ENCODE results near the gene FMN2. TPM values are rescaled to one million over a fixed set of nuclear protein-coding genes. Genes with fewer than 3 reads are reported as not detected.

FMN2 gene
- total RNA-seq, 2 experiments from 2014 or later, result not detected

DNA sequence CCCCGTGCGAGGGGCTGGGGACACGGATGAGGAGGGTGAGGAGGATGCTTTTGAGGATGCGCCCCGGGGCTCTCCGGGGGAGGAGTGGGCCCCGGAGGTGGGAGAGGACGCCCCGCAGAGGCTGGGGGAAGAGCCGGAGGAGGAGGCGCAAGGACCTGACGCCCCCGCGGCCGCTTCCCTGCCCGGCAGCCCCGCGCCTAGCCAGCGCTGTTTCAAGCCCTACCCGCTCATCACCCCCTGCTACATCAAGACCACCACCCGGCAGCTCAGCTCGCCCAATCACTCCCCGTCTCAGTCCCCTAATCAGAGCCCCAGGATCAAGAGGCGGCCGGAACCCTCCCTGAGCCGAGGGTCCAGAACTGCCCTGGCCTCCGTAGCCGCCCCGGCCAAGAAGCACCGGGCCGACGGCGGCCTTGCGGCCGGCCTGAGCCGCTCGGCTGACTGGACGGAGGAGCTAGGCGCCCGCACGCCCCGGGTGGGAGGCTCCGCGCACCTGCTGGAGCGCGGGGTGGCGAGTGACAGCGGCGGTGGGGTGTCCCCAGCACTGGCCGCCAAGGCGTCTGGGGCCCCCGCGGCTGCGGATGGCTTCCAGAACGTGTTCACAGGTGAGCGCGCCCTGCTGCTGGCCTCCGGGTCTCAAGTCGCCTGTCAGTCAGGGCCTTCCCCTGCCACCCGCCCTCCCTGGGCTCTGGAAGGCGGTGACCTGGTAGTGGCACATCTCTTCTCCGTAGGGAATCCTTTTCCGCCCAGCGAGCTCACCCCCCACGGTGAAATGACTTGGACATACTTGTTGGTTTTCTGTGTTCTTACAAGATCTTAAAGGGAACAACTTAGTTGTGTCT is 1.7 kb downstream of the FMN2 start:
- H3K4me3 ChIP-seq (ENCODE audit: low read length), result no peak overlapping the region
- no peaks in the 10 kb centered on the region for H3K4me1 Mint-ChIP-seq (ENCODE audit: low read depth)
- H3K27me3 ChIP-seq (ENCODE audit: control insufficient read depth in 1 of 2, insufficient read depth in 2 of 2, low read length in 2 of 2), result peaks cover 25 to 48% of the 10 kb centered on the region in 2 experiments
- DNase-seq (no peak), ATAC-seq (ENCODE audit: poor library complexity) (no peak)
- no peaks in the 10 kb centered on the region for H3K36me3 ChIP-seq (ENCODE audit: insufficient read depth, low read length)
- no peaks in the 10 kb centered on the region for H3K36me3 Mint-ChIP-seq (ENCODE audit: low read depth)
- intact Hi-C loops (cut with DNase I, micrococcal nuclease), result no loop called here
- no peak overlapping the region for H3K27ac ChIP-seq (ENCODE audit: low read depth in 1 of 2, low read length in 2 of 2)
- peaks cover 0 to 16% of the 10 kb centered on the region in 2 experiments for H3K9me3 ChIP-seq (ENCODE audit: control insufficient read depth in 1 of 2, insufficient read depth in 1 of 2, low read length in 2 of 2)
- peaks cover 51% of the 10 kb centered on the region for H3K27me3 Mint-ChIP-seq
- no peak overlapping the region for H3K27ac Mint-ChIP-seq
- TF ChIP-seq, protein P1, sequence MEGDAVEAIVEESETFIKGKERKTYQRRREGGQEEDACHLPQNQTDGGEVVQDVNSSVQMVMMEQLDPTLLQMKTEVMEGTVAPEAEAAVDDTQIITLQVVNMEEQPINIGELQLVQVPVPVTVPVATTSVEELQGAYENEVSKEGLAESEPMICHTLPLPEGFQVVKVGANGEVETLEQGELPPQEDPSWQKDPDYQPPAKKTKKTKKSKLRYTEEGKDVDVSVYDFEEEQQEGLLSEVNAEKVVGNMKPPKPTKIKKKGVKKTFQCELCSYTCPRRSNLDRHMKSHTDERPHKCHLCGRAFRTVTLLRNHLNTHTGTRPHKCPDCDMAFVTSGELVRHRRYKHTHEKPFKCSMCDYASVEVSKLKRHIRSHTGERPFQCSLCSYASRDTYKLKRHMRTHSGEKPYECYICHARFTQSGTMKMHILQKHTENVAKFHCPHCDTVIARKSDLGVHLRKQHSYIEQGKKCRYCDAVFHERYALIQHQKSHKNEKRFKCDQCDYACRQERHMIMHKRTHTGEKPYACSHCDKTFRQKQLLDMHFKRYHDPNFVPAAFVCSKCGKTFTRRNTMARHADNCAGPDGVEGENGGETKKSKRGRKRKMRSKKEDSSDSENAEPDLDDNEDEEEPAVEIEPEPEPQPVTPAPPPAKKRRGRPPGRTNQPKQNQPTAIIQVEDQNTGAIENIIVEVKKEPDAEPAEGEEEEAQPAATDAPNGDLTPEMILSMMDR (IDR thresholded peaks at IDR 0.05), result no peak
- no peaks in the 10 kb centered on the region for H3K9me3 Mint-ChIP-seq
- ChIA-PET POLR2A (no interaction called here), CTCF (no interaction called here)
- H3K4me3 Mint-ChIP-seq, result no peak overlapping the region
- H3K4me1 ChIP-seq (ENCODE audit: insufficient read depth, low read length), result no peaks in the 10 kb centered on the region

DNA sequence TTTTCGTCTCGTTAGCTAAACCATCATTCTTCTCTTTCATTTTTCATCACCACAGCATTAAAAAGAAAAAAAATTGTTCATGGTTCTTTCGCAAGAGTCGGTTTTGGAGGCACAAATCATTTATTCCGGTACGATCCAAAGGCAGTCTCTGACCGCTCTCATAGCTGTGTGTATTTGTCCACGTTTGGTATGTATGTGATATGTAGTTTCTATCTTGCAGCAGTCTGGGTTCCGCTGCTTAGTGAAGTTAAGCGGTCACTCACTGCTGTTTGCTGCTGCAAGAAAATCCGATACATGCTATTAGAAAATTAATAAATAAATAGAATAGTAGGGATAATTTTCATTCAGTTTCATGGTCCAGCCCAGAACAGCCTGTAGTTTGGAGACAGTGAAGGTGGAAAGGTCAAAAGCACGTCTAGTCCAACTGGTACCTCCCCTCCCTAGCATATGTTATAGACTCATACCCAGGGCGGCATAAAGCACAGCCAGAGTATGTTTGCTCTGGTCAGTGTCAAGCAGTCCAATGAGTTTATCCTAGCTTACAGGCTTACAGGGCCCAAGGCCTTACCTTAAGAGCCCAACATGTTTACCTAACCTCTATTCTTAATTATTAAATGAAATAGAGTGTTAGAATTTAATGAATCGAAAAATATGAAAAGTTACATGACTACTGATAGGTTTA is 2.5 kb downstream of the FMN2 start:
- Mint-ChIP-seq H3K9me3 (no peaks in the 10 kb centered on the region), H3K27ac (no peak overlapping the region), H3K4me1 (ENCODE audit: low read depth) (no peaks in the 10 kb centered on the region), H3K4me3 (no peak overlapping the region), H3K36me3 (ENCODE audit: low read depth) (no peaks in the 10 kb centered on the region), H3K27me3 (peaks cover 46% of the 10 kb centered on the region)
- no peak for ATAC-seq (ENCODE audit: poor library complexity)
- Histone ChIP-seq H3K27me3 (ENCODE audit: control insufficient read depth in 1 of 2, insufficient read depth in 2 of 2, low read length in 2 of 2) (peaks cover 25 to 48% of the 10 kb centered on the region in 2 experiments), H3K9me3 (ENCODE audit: control insufficient read depth in 1 of 2, insufficient read depth in 1 of 2, low read length in 2 of 2) (peaks cover 0 to 16% of the 10 kb centered on the region in 2 experiments), H3K36me3 (ENCODE audit: insufficient read depth, low read length) (no peaks in the 10 kb centered on the region), H3K4me1 (ENCODE audit: insufficient read depth, low read length) (no peaks in the 10 kb centered on the region), H3K4me3 (ENCODE audit: low read length) (no peak overlapping the region), H3K27ac (ENCODE audit: low read depth in 1 of 2, low read length in 2 of 2) (no peak overlapping the region)
- ChIA-PET POLR2A (no interaction called here), CTCF (no interaction called here)
- DNase-seq, result no peak
- intact Hi-C loops (cut with DNase I, micrococcal nuclease), result no loop called here
- TF ChIP-seq, protein P1 (IDR thresholded peaks at IDR 0.05), result no peak

DNA sequence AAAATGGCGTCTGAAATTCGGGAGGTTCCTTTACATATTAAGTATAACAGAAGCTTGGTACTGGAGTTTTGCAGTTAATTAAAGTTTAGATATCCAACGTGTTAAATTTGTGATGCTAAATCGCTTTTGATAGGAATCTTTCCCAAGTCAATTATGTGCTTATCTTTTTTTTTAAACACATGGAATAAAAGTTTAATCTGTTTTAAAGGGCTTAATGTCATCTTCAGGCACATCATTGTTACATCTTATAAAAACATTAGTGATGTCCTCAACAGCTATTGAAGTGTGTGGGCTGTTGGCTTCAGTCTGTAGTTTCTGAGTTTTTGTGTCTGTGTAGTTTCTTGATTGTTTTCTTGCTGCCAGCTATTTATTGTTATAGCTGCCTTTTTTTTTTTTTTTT is 5.3 kb downstream of the FMN2 start:
- POLR2A ChIA-PET, result no interaction called here
- CTCF ChIA-PET, result no interaction called here
- no peaks in the 10 kb centered on the region for H3K4me1 ChIP-seq (ENCODE audit: insufficient read depth, low read length)
- no peak overlapping the region for H3K27ac Mint-ChIP-seq
- H3K27me3 ChIP-seq (ENCODE audit: control insufficient read depth in 1 of 2, insufficient read depth in 2 of 2, low read length in 2 of 2), result peaks cover 19 to 30% of the 10 kb centered on the region in 2 experiments
- H3K9me3 ChIP-seq (ENCODE audit: control insufficient read depth in 1 of 2, insufficient read depth in 1 of 2, low read length in 2 of 2), result peaks cover 0 to 16% of the 10 kb centered on the region in 2 experiments
- no peaks in the 10 kb centered on the region for H3K4me1 Mint-ChIP-seq (ENCODE audit: low read depth)
- peaks cover 31% of the 10 kb centered on the region for H3K27me3 Mint-ChIP-seq
- no peak overlapping the region for H3K27ac ChIP-seq (ENCODE audit: low read depth in 1 of 2, low read length in 2 of 2)
- ATAC-seq (ENCODE audit: poor library complexity) (no peak), DNase-seq (no peak)
- H3K4me3 ChIP-seq (ENCODE audit: low read length), result no peak overlapping the region
- H3K36me3 ChIP-seq (ENCODE audit: insufficient read depth, low read length), result no peaks in the 10 kb centered on the region
- H3K4me3 Mint-ChIP-seq, result no peak overlapping the region
- intact Hi-C loops (cut with DNase I, micrococcal nuclease), result no loop called here
- H3K9me3 Mint-ChIP-seq, result no peaks in the 10 kb centered on the region
- TF ChIP-seq, protein P1 (IDR thresholded peaks at IDR 0.05), result no peak
- no peaks in the 10 kb centered on the region for H3K36me3 Mint-ChIP-seq (ENCODE audit: low read depth)
